IPS DF 19.7 (cell line): ENCODE results near the gene HDAC9.

ENCODE experiments used
- DNase-seq: peaks from one replicate; pipeline ENCODE4 v3.0.0-alpha.2; 2013; ENCODE audit warnings: low read depth, low spot score

The HDAC9 gene

GRCh38 chr7:18831943-18832342, 336.4 kb downstream of the HDAC9 start:
- DNase-seq: no peak

DNA sequence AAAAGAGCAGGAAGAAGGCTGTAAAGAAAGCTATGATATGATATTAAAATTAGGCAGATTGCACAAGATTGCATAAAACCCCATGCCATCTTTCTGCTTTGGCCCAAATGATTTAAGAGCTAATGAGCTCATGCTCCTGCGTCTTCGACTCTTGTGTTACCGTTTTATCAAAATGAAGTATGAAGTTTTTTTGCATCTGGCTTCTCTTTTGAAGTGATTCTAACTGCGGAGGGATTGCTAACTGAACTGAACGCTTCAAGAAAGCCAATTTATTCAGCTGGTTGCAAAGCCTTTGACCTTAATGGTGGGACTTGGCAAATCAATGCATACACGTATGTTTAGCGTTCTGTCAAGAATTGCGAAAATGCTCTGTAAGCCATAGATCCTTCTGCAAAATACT, 339.0 kb downstream of the HDAC9 start:
- DNase-seq: no peak

- DNase-seq: no peak
Measured at GRCh38 chr7:18835001-18835690, 339.6 kb downstream of the HDAC9 start.

DNA sequence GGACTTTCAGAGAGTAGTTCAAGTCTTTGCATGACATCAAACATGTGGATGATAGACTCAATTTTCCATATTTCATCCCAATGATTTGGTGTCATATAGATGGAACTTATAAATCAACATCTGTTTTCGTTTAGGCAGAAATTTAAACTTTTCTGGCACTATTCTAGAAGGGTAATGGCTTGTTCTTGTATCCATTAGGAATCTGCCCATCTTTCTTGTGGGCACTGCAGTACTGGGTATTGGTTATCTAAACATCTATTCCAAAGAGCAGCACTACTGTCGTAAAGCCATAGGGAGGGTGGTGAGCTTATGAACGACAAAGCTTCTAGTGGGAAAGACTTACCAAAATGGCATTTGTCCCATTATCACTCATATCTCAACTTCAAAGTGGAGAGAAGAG, 348.4 kb downstream of the HDAC9 start:
- DNase-seq: no peak

- no peak for DNase-seq
Measured at GRCh38 chr7:18844735-18845134, 349.2 kb downstream of the HDAC9 start.

DNA sequence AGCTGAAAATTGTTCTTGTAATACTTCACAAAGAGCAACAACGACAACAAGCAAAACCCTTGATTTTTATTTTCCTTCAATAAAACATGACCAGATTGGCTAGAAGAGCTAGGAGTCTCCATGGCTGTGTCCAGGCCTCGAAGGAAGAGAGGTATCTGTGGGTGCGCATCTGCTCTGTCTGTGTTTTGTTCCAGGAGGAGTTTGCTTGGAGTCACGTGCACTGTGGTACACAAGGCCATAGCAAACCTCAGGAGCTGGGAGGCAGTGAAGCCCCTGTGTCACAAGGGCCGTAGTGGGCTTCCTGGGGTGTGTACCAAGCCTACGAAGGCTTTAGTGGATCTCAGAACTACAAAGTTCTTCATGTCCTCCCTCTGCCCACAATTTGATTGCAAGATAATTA, 350.2 kb downstream of the HDAC9 start:
- DNase-seq: no peak

- no peak for DNase-seq
Measured at GRCh38 chr7:18846765-18847215, 351.2 kb downstream of the HDAC9 start.

GRCh38 chr7:18849130-18849529, 353.6 kb downstream of the HDAC9 start:
- no peak for DNase-seq

DNA sequence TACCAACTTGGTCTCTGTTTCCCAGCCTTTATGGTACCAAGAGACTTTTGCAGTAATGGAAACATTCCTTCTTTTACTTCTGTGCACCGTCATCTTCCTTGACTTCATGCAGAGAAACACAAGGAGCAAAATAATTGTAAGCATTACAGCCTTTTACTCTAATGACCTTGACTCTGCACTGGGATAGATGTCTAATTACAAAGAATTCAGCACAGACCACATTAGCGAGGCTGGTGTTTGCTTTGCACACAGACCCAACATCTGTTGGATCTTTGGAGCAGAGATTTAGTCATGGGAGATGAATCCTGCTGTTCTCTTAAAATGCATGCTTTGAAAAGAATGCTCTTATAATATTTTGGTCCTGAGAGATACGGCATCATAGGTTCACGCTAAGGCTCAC, 360.2 kb downstream of the HDAC9 start:
- DNase-seq: no peak

DNA sequence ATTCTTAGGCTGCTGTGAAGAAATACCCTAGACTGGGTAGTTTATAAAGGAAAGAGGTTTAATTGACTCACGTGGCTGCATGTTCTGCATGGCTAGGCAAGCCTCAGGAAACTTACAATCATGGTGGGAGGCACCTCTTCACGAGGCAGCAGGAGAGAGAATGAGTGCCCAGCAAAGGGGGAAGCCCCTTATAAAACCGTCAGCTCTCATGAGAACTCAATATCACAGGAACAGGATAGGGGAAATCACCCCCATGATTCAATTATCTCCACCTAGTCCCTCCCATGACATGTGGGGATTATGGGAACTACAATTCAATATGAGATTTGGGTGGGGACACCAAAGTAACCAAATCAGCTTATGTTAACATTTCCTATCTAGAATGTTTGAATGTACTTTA, 362.7 kb downstream of the HDAC9 start:
- no peak for DNase-seq

GRCh38 chr7:18859318-18859717, 363.8 kb downstream of the HDAC9 start:
- no peak for DNase-seq

- DNase-seq: no peak
Measured at GRCh38 chr7:18860221-18860620, 364.7 kb downstream of the HDAC9 start.

DNA sequence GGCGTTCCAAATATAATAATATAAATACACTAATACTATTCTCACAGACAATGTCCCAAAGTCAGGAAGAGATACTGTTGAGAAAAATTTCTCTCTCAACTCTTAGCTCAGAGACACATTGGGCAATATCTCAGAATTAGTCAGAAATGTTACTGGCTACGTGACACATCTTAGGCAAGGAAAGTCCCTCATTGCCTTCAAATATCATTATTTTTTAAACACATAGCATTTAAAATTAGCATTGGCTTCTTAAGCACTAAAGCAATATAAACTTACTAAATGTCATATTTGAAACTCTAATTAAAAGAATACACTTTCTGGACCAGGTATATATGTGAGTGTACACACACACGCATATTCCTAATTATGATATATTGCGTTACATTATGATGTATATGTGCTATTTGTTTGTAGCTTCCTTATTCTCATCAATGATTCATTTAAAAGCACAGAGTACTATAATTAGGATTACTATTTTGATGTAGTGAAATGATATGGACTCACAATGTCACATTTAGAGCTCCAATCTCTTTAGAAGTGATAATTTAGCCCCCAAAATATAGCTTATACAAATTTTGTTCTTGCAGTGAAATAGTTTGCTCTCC, 366.1 kb downstream of the HDAC9 start:
- no peak for DNase-seq

DNA sequence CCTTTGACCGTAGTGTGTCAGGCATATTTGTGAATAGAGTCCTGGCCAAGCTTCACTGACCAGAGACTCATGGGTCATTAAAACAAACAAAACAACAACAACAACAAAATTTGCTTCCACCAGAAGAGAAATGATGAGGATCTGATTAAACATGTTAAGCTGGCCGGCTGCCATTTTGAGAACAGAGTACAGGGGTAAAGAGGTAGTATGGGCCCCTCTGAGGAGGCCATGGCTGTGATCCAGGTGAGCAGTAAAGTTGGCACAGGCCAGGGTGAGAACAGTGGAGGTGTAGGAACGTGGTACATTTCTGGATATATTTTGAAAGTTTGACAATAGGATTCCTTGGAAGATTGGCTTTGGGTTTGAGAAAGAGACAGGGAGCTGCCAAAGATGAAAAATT, 369.4 kb downstream of the HDAC9 start:
- no peak for DNase-seq

DNA sequence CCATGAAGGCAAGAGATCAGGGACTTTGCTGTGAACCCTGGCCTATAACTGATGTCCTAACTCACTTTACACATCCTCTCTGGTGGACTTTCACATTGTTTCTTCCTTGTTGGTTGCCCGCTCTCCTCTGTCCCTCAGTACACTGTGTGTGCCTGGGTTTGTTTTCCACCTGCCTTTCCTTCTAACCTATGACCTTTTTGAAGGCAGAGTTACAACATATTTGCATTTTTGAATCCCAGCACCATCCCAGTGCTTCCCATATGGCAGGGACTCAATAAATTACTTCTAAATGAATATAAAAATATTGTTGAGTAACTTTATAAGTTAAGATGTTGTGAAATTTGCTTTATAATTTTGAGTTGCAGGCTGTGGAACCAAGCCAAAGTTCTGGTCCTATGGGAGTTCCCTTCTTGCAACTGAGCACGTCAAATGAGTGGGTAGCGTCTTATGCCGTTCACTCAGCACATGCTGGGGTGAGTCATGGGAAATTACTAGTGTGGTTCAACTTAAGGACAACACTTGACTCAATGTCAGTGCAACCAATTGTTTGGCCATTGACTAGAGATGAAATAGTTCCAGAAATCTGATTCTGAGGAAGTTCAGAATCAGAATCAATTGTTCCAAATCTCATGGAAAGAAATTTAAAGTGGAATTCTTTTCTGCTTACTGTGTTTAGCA, 370.9 kb downstream of the HDAC9 start:
- no peak for DNase-seq

DNA sequence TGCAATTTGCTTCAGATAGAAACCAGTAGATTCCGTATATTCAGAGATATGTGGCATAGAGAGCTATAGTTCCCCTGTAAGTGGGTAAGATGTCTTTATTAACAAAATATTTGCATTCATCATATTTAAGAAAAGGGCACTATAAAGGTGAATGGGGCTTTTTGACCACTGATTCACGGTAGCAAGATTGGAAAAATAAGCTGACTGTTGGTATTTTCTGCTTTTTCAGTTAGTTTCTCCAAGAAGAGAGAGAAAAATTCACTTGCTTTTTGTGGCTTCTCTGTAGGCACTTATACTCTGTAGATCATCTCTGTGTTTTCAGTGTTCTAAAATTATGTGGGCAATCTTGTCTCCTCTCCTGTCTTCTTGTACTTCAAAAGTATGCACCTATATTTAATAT, 376.8 kb downstream of the HDAC9 start:
- no peak for DNase-seq

- no peak for DNase-seq
Measured at GRCh38 chr7:18873734-18874336, 378.3 kb downstream of the HDAC9 start.

- DNase-seq: no peak
Measured at GRCh38 chr7:18874880-18875279, 379.3 kb downstream of the HDAC9 start.

GRCh38 chr7:18877874-18878273, 382.3 kb downstream of the HDAC9 start:
- no peak for DNase-seq

DNA sequence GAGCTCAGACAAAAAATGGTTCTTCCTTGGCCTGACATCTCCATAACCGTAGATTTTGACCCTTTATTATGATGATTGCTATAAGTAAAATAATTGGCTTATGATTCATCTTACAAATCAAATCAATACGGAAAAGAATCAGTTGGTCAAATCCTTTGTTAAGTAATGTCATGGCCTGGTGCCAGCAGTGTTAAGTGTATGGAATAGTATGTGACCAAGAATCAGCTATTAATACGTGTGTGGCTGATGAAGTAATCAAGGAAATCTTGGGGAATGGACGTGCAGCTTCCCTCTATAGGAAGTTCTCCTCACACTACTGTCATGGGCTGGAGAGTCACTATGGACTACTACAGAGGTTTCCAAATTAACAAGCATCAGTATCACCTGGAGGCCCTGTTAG, 391.3 kb downstream of the HDAC9 start:
- no peak for DNase-seq

GRCh38 chr7:18889436-18889835, 393.9 kb downstream of the HDAC9 start:
- DNase-seq: no peak

DNA sequence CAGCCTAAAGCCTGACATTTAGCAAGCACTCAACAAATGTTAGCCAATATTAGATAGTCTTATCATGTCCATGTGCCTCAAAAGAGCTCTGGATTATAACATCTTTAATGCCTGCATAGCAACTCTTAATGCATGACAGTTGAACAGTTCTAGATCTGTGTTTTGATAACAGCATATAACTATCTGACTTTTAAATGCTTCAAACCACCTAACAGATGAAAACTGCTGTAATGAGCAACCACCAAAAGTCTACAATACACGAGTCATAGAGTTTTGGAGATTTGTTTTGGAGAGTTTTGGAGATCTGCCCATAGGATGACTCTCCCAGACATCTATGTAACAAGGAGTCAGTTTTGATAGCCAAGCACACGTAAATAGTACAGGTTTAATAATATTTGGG, 394.6 kb downstream of the HDAC9 start:
- no peak for DNase-seq
